ENCODE results near the gene KLHDC4. TPM values are rescaled to one million over a fixed set of nuclear protein-coding genes. Genes with fewer than 3 reads are reported as not detected.
"Not testable (repeated sequence)": the region's sequence is repeated elsewhere in the genome, so short reads cannot be mapped to it uniquely, and the experiment has no call there.

Gene KLHDC4
- total RNA-seq (10 to 100 TPM; 82.4 to 90.0 TPM), polyA plus RNA-seq (10 to 100 TPM; 16.3 to 18.0 TPM)

DNA sequence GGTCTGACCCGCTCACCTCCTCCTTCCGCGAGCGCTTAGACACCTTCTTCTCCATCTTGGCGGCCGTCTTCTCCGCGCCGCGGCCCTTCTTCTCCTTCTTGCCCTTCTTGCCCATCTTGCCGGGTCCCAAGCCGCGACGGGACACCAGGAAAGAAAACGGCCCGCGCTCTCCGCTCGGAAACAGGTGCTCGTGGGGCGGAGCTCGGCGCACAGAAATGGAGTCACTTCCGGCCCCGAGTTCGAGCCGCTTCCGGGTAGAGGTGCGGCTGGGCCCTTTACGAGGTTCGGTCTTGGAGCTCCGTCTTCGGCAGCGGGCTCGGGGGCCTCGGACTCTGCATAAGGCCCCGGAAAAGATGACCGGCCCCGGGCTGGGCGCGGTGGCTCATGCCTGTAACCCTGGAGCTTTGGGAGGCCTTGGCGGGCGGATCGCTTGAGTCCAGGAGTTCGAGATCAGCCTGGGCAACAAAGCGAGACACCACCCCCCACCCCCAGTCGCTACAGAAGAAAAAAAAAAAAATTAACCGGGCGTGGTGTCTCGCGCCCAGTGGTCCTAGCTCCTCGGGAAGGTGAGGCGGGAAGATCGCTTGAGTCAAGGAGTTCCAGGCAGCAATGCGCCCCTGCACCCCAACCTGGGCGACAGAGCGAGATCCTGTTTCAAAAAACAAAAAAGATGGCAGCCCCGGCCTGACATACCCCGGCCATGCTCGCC, at the start of gene KLHDC4:
TSS of gene KLHDC4 (minus strand) at position 211 of the 709 bp plus-strand sequence. CDS start at position 115, 96 bp downstream.
- H3K27ac ChIP-seq (ENCODE audit: low read depth, low read length): peak within 1 kb of the TSS; percentile 85
- intact Hi-C loops (cut with micrococcal nuclease): loop anchor here (1.0 to 5.0 kb wide), 2 partner anchors 185 to 374 kb away; partner anchors contain the start of genes BANP and MAP1LC3B
- Mint-ChIP-seq H3K27me3 (no peaks in the 10 kb centered on the region), H3K36me3 (peaks cover 19 to 39% of the 10 kb centered on the region in 2 donors), H3K4me3 (peak within 1 kb of the TSS; percentile 97 to 100 (median 100)), H3K9me3 (peaks cover 0 to 4% (median 0%) of the 10 kb centered on the region in 8 donors), H3K27ac (peak within 1 kb of the TSS; percentile 98 to 100 (median 99)), H3K4me1 (peaks cover 25 to 51% (median 39%) of the 10 kb centered on the region in 4 donors)
- ChIA-PET POLR2A (ENCODE audit: partially characterized antibody) (interaction anchor here (0.5 to 3.2 kb wide), 24 partner anchors 8 to 938 kb away, joined by 3 to 23 read pairs (median 4); partner anchors contain the start of genes BANP, FBXO31 and SLC7A5), CTCF (ENCODE audit: partially characterized antibody) (interaction anchor here (0.8 to 4.1 kb wide), 7 partner anchors 9 to 215 kb away, joined by 3 to 34 read pairs (median 5); no protein-coding TSS in a partner anchor)
- H3K4me1 ChIP-seq (ENCODE audit: insufficient read depth, low read length): peaks cover 44% of the 10 kb centered on the region
- H3K4me3 ChIP-seq (ENCODE audit: low read length in 2 of 2): peak within 1 kb of the TSS; percentile 7 to 80
- no peaks in the 10 kb centered on the region for H3K27me3 ChIP-seq (ENCODE audit: insufficient read depth, low read length)
- H3K36me3 ChIP-seq (ENCODE audit: insufficient read depth, low read length): peaks cover 15% of the 10 kb centered on the region
- H3K9me3 ChIP-seq (ENCODE audit: control insufficient read depth in 1 of 2, low read length in 2 of 2): no peaks in the 10 kb centered on the region
- peak; percentile 87 to 91 (median 88) for DNase-seq

DNA sequence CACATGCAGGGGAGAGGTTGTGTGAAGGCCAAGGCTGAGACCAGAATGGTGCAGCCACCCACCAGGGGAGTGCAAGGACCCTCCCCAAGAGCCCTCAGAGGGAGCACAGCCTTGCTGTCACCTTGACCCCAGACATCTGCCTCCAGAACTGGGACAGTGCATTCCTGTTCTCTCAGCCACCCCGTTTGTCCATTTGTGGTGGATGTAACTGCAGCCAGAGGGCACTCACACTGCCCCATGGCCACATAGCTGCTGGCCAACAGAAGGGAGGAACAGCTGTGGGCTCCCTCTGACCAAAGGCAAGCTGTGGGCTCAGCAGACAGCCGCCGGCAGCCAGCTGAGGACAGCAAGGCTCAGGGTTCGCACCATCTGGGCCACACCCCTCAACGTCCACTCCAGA, 49.8 kb upstream of the KLHDC4 start:
- POLR2A ChIA-PET (ENCODE audit: partially characterized antibody): interaction anchor here (0.9 kb wide), 1 partner anchor 9 kb away, joined by 3 read pairs; no protein-coding TSS in a partner anchor
- Mint-ChIP-seq H3K27me3 (no peaks in the 10 kb centered on the region), H3K9me3 (peaks cover 0 to 22% (median 13%) of the 10 kb centered on the region in 8 donors), H3K4me3 (no peak overlapping the region), H3K27ac (no peak overlapping the region), H3K4me1 (peaks cover 0 to 4% (median under 1%) of the 10 kb centered on the region in 4 donors), H3K36me3 (no peaks in the 10 kb centered on the region)
- no peak overlapping the region for H3K27ac ChIP-seq (ENCODE audit: low read depth, low read length)
- peak in 1 of 5 donors; percentile 35 for DNase-seq
- no peaks in the 10 kb centered on the region for H3K4me1 ChIP-seq (ENCODE audit: insufficient read depth, low read length)
- H3K27me3 ChIP-seq (ENCODE audit: insufficient read depth, low read length): no peaks in the 10 kb centered on the region
- intact Hi-C loops (cut with micrococcal nuclease): no loop called here
- H3K36me3 ChIP-seq (ENCODE audit: insufficient read depth, low read length): no peaks in the 10 kb centered on the region
- no peak overlapping the region for H3K4me3 ChIP-seq (ENCODE audit: low read length in 2 of 2)
- H3K9me3 ChIP-seq (ENCODE audit: control insufficient read depth in 1 of 2, low read length in 2 of 2): peaks cover 0 to 6% of the 10 kb centered on the region in 2 donors
- CTCF ChIA-PET (ENCODE audit: partially characterized antibody): no interaction called here

DNA sequence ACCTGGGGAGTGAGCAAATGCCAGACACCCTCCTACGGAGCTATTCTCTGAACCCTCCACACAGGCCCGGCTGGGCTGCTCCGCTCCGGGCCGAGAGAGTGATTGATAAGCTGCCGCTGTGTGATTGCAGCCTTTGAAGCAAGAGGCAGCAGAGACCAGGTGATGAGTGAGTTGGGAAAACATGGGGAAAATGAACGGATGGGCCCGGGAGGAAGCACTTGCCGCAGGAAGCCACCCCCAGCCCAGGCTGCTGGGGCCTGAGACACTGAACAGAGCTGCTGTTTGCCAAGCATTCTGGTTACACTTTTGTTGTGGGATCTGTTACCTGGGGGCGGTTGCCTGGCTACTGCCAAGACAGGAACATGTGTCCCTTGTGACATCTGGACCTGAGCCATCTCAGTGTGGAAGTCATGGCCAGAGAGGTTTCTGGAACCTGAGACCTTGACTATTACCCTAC, 46.4 kb upstream of the KLHDC4 start:
- Histone ChIP-seq H3K9me3 (ENCODE audit: control insufficient read depth in 1 of 2, low read length in 2 of 2) (peaks cover 0 to 6% of the 10 kb centered on the region in 2 donors), H3K27ac (ENCODE audit: low read depth, low read length) (no peak overlapping the region), H3K4me3 (ENCODE audit: low read length in 2 of 2) (no peak overlapping the region), H3K36me3 (ENCODE audit: insufficient read depth, low read length) (no peaks in the 10 kb centered on the region), H3K27me3 (ENCODE audit: insufficient read depth, low read length) (no peaks in the 10 kb centered on the region), H3K4me1 (ENCODE audit: insufficient read depth, low read length) (peaks cover 2% of the 10 kb centered on the region)
- CTCF ChIA-PET (ENCODE audit: partially characterized antibody): interaction anchor here (1.0 kb wide), 1 partner anchor 38 kb away, joined by 5 read pairs; no protein-coding TSS in a partner anchor
- Mint-ChIP-seq H3K27me3 (no peaks in the 10 kb centered on the region), H3K27ac (no peak overlapping the region), H3K36me3 (no peaks in the 10 kb centered on the region), H3K4me1 (peaks cover 0 to 4% (median under 1%) of the 10 kb centered on the region in 4 donors), H3K4me3 (no peak overlapping the region), H3K9me3 (peaks cover 0 to 8% (median 4%) of the 10 kb centered on the region in 8 donors)
- POLR2A ChIA-PET (ENCODE audit: partially characterized antibody): no interaction called here
- intact Hi-C loops (cut with micrococcal nuclease): no loop called here
- no peak for DNase-seq

DNA sequence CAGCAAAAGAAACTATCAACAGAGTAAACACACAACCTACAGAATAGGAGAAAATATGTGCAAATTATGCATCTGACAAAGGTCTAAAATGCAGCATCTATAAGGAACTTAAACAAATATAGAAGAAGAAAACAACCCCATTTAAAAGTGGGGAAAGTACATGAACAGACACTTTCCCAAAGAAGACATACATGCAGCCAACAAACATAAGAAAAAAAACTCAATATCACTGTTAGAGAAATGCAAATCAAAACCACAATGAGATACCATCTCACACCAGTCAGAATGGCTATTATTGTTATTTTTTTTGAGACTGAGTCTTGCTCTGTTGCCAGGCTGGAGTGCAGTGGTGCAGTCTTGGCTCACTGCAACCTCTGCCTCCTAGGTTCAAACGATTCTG, 45.7 kb upstream of the KLHDC4 start:
- H3K27ac Mint-ChIP-seq; H3K4me1 Mint-ChIP-seq; intact Hi-C loops (cut with micrococcal nuclease); H3K27ac ChIP-seq (ENCODE audit: low read depth, low read length); DNase-seq; H3K9me3 ChIP-seq (ENCODE audit: control insufficient read depth in 1 of 2, low read length in 2 of 2); H3K4me1 ChIP-seq (ENCODE audit: insufficient read depth, low read length); POLR2A ChIA-PET (ENCODE audit: partially characterized antibody); H3K27me3 Mint-ChIP-seq; H3K4me3 ChIP-seq (ENCODE audit: low read length in 2 of 2); H3K36me3 ChIP-seq (ENCODE audit: insufficient read depth, low read length); H3K9me3 Mint-ChIP-seq; H3K27me3 ChIP-seq (ENCODE audit: insufficient read depth, low read length); H3K36me3 Mint-ChIP-seq; H3K4me3 Mint-ChIP-seq: not testable (repeated sequence)
- CTCF ChIA-PET (ENCODE audit: partially characterized antibody): interaction anchor here (1.0 kb wide), 1 partner anchor 39 kb away, joined by 5 read pairs; no protein-coding TSS in a partner anchor

DNA sequence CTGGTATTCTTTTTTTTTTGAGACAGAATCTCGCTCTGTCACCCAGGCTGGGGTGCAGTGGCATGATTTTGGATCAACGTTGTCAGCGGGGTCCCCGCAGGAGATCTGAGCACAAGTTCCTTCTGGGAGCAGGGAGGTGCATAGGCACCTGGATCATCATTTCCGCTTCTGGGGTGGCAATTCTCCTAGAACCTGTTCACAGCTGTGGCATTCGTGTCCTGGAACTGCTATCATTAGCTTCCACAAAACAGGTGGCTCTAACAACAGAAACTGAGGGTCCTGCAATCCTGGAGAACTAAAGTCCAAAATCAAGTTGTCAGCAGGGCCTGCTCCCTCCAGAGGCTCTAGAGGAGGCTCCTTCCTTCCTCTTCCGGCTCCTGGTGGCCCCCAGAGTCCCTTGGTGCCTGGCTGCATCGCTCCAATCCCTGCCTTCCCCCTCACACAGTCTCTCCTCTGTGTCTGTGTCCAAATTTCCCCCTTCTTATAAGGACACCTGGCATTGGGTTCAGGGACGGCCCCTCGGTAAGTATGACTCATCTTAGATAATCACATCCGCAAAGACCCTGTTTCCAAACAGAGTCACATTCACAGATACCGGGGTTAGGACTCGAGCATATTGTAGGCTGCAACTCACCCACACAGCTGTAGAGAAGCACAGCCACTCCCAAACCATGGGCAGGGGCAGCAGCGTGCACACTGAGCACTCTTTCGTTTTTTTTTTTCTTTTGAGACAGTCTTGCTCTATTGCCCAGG, 43.5 kb upstream of the KLHDC4 start:
- CTCF ChIA-PET (ENCODE audit: partially characterized antibody): no interaction called here
- Histone ChIP-seq H3K27me3 (ENCODE audit: insufficient read depth, low read length) (no peaks in the 10 kb centered on the region), H3K9me3 (ENCODE audit: control insufficient read depth in 1 of 2, low read length in 2 of 2) (no peaks in the 10 kb centered on the region), H3K27ac (ENCODE audit: low read depth, low read length) (no peak overlapping the region), H3K4me1 (ENCODE audit: insufficient read depth, low read length) (peaks cover 17% of the 10 kb centered on the region), H3K4me3 (ENCODE audit: low read length in 2 of 2) (no peak overlapping the region), H3K36me3 (ENCODE audit: insufficient read depth, low read length) (no peaks in the 10 kb centered on the region)
- no peak overlapping the region for H3K4me3 Mint-ChIP-seq
- H3K4me1 Mint-ChIP-seq: peaks cover 4 to 13% (median 9%) of the 10 kb centered on the region in 4 donors
- POLR2A ChIA-PET (ENCODE audit: partially characterized antibody): no interaction called here
- H3K27ac Mint-ChIP-seq: no peak overlapping the region
- H3K27me3 Mint-ChIP-seq: no peaks in the 10 kb centered on the region
- peaks cover 0 to 2% of the 10 kb centered on the region in 2 donors for H3K36me3 Mint-ChIP-seq
- DNase-seq: no peak
- intact Hi-C loops (cut with micrococcal nuclease): no loop called here
- no peaks in the 10 kb centered on the region for H3K9me3 Mint-ChIP-seq

DNA sequence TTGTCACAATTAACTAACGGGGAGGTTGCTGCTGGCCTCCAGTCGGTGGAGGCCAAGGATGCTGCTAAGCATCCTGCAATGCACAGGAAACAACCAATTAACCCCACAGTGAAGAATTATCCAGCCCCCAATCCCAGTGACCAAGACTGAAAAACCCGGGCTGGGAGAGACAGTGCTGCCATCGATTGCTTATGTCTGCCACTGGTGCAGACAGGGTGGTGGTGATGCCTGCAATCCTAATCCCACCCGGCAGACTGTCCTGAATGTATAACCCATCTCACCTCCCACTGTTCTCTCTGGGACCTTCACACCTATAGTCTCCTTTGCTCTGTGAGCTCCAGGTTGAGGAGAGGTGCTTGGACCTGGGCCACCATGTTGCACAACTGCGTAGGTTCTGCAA, 42.3 kb upstream of the KLHDC4 start:
- peaks cover 4 to 13% (median 9%) of the 10 kb centered on the region in 4 donors for H3K4me1 Mint-ChIP-seq
- peaks cover 0 to 2% of the 10 kb centered on the region in 2 donors for H3K36me3 Mint-ChIP-seq
- peaks cover 17% of the 10 kb centered on the region for H3K4me1 ChIP-seq (ENCODE audit: insufficient read depth, low read length)
- no peak overlapping the region for H3K27ac ChIP-seq (ENCODE audit: low read depth, low read length)
- no peaks in the 10 kb centered on the region for H3K9me3 Mint-ChIP-seq
- no peaks in the 10 kb centered on the region for H3K9me3 ChIP-seq (ENCODE audit: control insufficient read depth in 1 of 2, low read length in 2 of 2)
- H3K27ac Mint-ChIP-seq: no peak overlapping the region
- no peak overlapping the region for H3K4me3 ChIP-seq (ENCODE audit: low read length in 2 of 2)
- H3K4me3 Mint-ChIP-seq: no peak overlapping the region
- no peak for DNase-seq
- CTCF ChIA-PET (ENCODE audit: partially characterized antibody): no interaction called here
- POLR2A ChIA-PET (ENCODE audit: partially characterized antibody): no interaction called here
- intact Hi-C loops (cut with micrococcal nuclease): no loop called here
- no peaks in the 10 kb centered on the region for H3K27me3 Mint-ChIP-seq
- H3K27me3 ChIP-seq (ENCODE audit: insufficient read depth, low read length): no peaks in the 10 kb centered on the region
- H3K36me3 ChIP-seq (ENCODE audit: insufficient read depth, low read length): no peaks in the 10 kb centered on the region

Measured in CD4-positive, alpha-beta memory T cell (primary cell).